ENCODE data around the gene KRTAP6-2. TPM values are rescaled to one million over a fixed set of nuclear protein-coding genes. Genes with fewer than 3 reads are reported as not detected.

Gene KRTAP6-2
- total and polyA plus RNA-seq, 2 of the 8 experiments (the other 6 are each of a cell fraction or from before 2014, with no cell fraction given), result not detected

GRCh38 chr21:30561957-30562356 lies 36.7 kb downstream of the KRTAP6-2 start:
- Histone ChIP-seq H4K8ac (ENCODE audit: extremely low read depth, insufficient read depth, low read length) (no peak overlapping the region), H2AFZ (ENCODE audit: low read length) (no peak overlapping the region), H3K27me3 (replicated peaks in 1 of 4; ENCODE audit: control insufficient read depth in 3 of 4, extremely low read depth in 1 of 4, insufficient read depth in 3 of 4, low read length in 3 of 4) (no peaks in the 10 kb centered on the region), H4K91ac (replicated peaks; ENCODE audit: insufficient read length, low read length) (no peak overlapping the region), H3K4me3 (ENCODE audit: extremely low read depth in 1 of 4, insufficient read depth in 2 of 4, low read depth in 3 of 4, low read length in 4 of 4) (no peak overlapping the region), H3K18ac (ENCODE audit: extremely low read depth, low read length) (no peak overlapping the region), H2BK12ac (ENCODE audit: low read depth, low read length) (no peak overlapping the region), H3K4me2 (ENCODE audit: insufficient read depth in 1 of 2, low read depth in 2 of 2, low read length in 2 of 2) (no peak overlapping the region), H4K20me1 (replicated peaks in 1 of 2; ENCODE audit: control insufficient read depth in 1 of 2, insufficient read depth in 2 of 2, low read length in 2 of 2) (no peaks in the 10 kb centered on the region), H2BK20ac (ENCODE audit: low read length) (no peak overlapping the region), H2AK5ac (ENCODE audit: low read depth, low read length) (no peak overlapping the region), H3K36me3 (ENCODE audit: control insufficient read depth in 2 of 4, insufficient read depth in 4 of 4, low read length in 3 of 4) (no peaks in the 10 kb centered on the region), H3K4me1 (replicated peaks in 1 of 4; ENCODE audit: control insufficient read depth in 3 of 4, insufficient read depth in 4 of 4, low read length in 3 of 4) (no peaks in the 10 kb centered on the region), H2BK5ac (ENCODE audit: low read depth, low read length) (no peak overlapping the region), H3K9me3 (ENCODE audit: insufficient read depth in 2 of 2, low read depth in 1 of 2, low read length in 1 of 2) (0 out of 4 replicates have a peak, but pooled peaks cover 0 to 4% of the 10 kb centered on the region in 2 experiments), H2BK120ac (replicated peaks; ENCODE audit: low read depth, low read length) (no peak overlapping the region), H3K79me2 (ENCODE audit: control insufficient read depth in 1 of 2, insufficient read depth in 2 of 2, low read length in 2 of 2) (no peaks in the 10 kb centered on the region), H3K56ac (replicated peaks; ENCODE audit: insufficient read length, low read depth, low read length) (no peak overlapping the region), H3K14ac (ENCODE audit: insufficient read length) (no peak overlapping the region), H4K5ac (ENCODE audit: insufficient read length, low read depth, low read length) (no peak overlapping the region), H3K23me2 (ENCODE audit: low read depth, low read length) (no peaks in the 10 kb centered on the region), H3K27ac (ENCODE audit: low read depth, low read length) (no peak overlapping the region), H3K9ac (replicated peaks in 1 of 4; ENCODE audit: extremely low read depth in 1 of 4, low read depth in 3 of 4, low read length in 3 of 4) (no peak overlapping the region), H3K79me1 (ENCODE audit: low read depth, low read length) (no peaks in the 10 kb centered on the region), H3K4ac (replicated peaks; ENCODE audit: insufficient read length, low read depth, low read length) (no peak overlapping the region), H2BK15ac (ENCODE audit: low read length) (no peak overlapping the region), H3K23ac (ENCODE audit: insufficient read length) (no peak overlapping the region)
- DNase-seq (ENCODE audit: low read depth in 1 of 2, low spot score in 2 of 2) (no peak), FAIRE-seq (no peak)
- CTCF ChIA-PET (ENCODE audit: partially characterized antibody), result interaction anchor here (1.5 kb wide), 1 partner anchor 7 kb away, joined by 4 read pairs; no protein-coding TSS in a partner anchor
- 80% methylated on average over 2 of the region's 2 CpGs; no CpG with 5 or more reads in 1 of the 2 experiments for WGBS, 2 experiments (ENCODE audit: extremely low coverage in 1 of 2, insufficient coverage in 1 of 2, insufficient read length in 1 of 2, insufficient replicate concordance in 2 of 2, low coverage in 1 of 2, low lambda C conversion rate in 2 of 2, missing lambda C conversion rate in 1 of 2)
- TF ChIP-seq CEBPB (IDR thresholded peaks at IDR 0.05; ENCODE audit: low read depth, low read length), result peak; percentile 38; the same call in 1 of the 2 replicates
- no peak for TF ChIP-seq RFX5 (IDR thresholded peaks at IDR 0.05; ENCODE audit: borderline replicate concordance, low read depth, low read length)
- TF ChIP-seq CBX5 (IDR thresholded peaks at IDR 0.05; ENCODE audit: low read depth, low read length), result no peak
- TF ChIP-seq TCF12 (IDR thresholded peaks at IDR 0.05; ENCODE audit: low read depth, low read length), result no peak
- TF ChIP-seq FOSL1 (IDR thresholded peaks at IDR 0.05; ENCODE audit: insufficient read depth, low read depth, low read length), result no peak
- TF ChIP-seq USF2 (IDR thresholded peaks at IDR 0.05; ENCODE audit: low read length), result no peak
- POLR2A ChIA-PET (ENCODE audit: partially characterized antibody), result no interaction called here
